ENCODE results near the gene MYLIP. TPM values are rescaled to one million over a fixed set of nuclear protein-coding genes. Genes with fewer than 3 reads are reported as not detected.

MYLIP gene
- total RNA-seq, 1 experiment from 2014 or later, result 27.0 TPM

DNA sequence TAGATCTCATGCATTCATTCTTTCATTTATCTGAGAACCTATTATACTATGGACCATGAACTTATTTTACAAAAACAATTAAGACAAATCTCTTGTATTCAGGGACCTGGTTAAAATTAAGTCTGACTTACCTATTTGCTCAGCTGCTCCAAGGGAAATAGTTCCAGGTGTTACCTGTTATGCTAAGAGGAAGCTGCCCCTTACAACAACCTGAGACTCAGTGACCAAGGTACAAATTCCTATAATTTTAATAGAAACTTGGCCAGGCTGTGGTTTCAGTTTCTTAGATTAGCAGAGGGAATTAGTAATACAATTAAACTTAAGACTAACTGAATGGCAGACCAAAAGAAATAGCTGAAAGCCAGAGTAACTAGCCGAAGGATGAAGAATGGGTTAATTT is 61.3 kb downstream of the MYLIP start:
- Histone ChIP-seq H3T11ph (ENCODE audit: low read length) (no peak overlapping the region), H4K5ac (ENCODE audit: insufficient read length, low read depth, low read length) (no peak overlapping the region)
- H3K27me3 Mint-ChIP-seq (ENCODE audit: low read depth), result peaks cover 2% of the 10 kb centered on the region; the same call in 1 of the 2 replicates

More for the DNA sequence above, 61.3 kb downstream of the MYLIP start:
- Histone ChIP-seq H3K4me1 (ENCODE audit: insufficient read depth, low read length) (no peaks in the 10 kb centered on the region), H3K23me2 (ENCODE audit: insufficient read length, low read depth, low read length, poor library complexity, severe bottlenecking) (no peaks in the 10 kb centered on the region), H2AFZ (ENCODE audit: low read length) (no peak overlapping the region), H3K9me3 (ENCODE audit: control insufficient read depth, low read depth, low read length) (no peaks in the 10 kb centered on the region), H4K91ac (ENCODE audit: insufficient read length, low read depth, low read length) (no peak overlapping the region), H3K27ac (ENCODE audit: insufficient read length, low read depth, low read length) (no peak overlapping the region), H2AK5ac (ENCODE audit: insufficient read length, low read length) (no peak overlapping the region), H3K23ac (ENCODE audit: insufficient read length, low read depth, low read length) (no peak overlapping the region), H2BK120ac (ENCODE audit: low read depth, low read length, poor library complexity, severe bottlenecking) (no peak overlapping the region), H3K56ac (ENCODE audit: insufficient read length, low read depth, low read length) (no peak overlapping the region), H4K20me1 (ENCODE audit: control insufficient read depth, insufficient read depth, insufficient read length) (no peaks in the 10 kb centered on the region), H3K27me3 (ENCODE audit: insufficient read depth, low read length) (no peaks in the 10 kb centered on the region), H3K9ac (ENCODE audit: extremely low read depth, insufficient read length, low read length) (no peak overlapping the region), H2BK15ac (ENCODE audit: low read depth, low read length) (no peak overlapping the region), H3K79me1 (ENCODE audit: insufficient read depth, low read depth, low read length, poor library complexity, severe bottlenecking) (no peaks in the 10 kb centered on the region), H2BK20ac (ENCODE audit: low read depth, low read length, poor library complexity, severe bottlenecking) (no peak overlapping the region), H3K4me2 (ENCODE audit: insufficient read depth, insufficient read length, low read length) (no peak overlapping the region), H3K79me2 (ENCODE audit: insufficient read depth, low read length) (no peaks in the 10 kb centered on the region), H3K14ac (ENCODE audit: insufficient read depth, low read length) (no peak overlapping the region), H3K4ac (ENCODE audit: low read depth, low read length) (no peak overlapping the region), H2BK5ac (ENCODE audit: insufficient read length, low read length) (no peak overlapping the region), H2BK12ac (ENCODE audit: insufficient read length, low read depth, low read length) (no peak overlapping the region), H3K18ac (ENCODE audit: insufficient read length, low read depth, low read length) (no peak overlapping the region), H4K8ac (replicated peaks; ENCODE audit: insufficient read length, low read depth, low read length) (no peak overlapping the region)
- Mint-ChIP-seq H3K36me3 (ENCODE audit: insufficient read depth in 1 of 3, low read depth in 3 of 3) (no peaks in the 10 kb centered on the region), H3K27ac (no peak overlapping the region), H3K4me1 (peaks cover 0 to 3% of the 10 kb centered on the region in 2 experiments; a peak in 1 of 4 replicates), H3K9me3 (no peaks in the 10 kb centered on the region), H3K4me3 (no peak overlapping the region)
- no CpG with 5 or more reads among the region's 1 CpG for WGBS (ENCODE audit: extremely low coverage, insufficient read length, low lambda C conversion rate)
- TF ChIP-seq, protein P1, sequence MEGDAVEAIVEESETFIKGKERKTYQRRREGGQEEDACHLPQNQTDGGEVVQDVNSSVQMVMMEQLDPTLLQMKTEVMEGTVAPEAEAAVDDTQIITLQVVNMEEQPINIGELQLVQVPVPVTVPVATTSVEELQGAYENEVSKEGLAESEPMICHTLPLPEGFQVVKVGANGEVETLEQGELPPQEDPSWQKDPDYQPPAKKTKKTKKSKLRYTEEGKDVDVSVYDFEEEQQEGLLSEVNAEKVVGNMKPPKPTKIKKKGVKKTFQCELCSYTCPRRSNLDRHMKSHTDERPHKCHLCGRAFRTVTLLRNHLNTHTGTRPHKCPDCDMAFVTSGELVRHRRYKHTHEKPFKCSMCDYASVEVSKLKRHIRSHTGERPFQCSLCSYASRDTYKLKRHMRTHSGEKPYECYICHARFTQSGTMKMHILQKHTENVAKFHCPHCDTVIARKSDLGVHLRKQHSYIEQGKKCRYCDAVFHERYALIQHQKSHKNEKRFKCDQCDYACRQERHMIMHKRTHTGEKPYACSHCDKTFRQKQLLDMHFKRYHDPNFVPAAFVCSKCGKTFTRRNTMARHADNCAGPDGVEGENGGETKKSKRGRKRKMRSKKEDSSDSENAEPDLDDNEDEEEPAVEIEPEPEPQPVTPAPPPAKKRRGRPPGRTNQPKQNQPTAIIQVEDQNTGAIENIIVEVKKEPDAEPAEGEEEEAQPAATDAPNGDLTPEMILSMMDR (conservative IDR thresholded peaks at IDR 0.05), result no peak
- no peak for DNase-seq
